ENCODE measurements around the gene RGS12. TPM values are rescaled to one million over a fixed set of nuclear protein-coding genes. Genes with fewer than 3 reads are reported as not detected.

The RGS12 gene
- polyA plus RNA-seq, 2 of the 4 experiments (the other 2 are of a cell fraction), result 7.4 to 8.9 TPM

DNA sequence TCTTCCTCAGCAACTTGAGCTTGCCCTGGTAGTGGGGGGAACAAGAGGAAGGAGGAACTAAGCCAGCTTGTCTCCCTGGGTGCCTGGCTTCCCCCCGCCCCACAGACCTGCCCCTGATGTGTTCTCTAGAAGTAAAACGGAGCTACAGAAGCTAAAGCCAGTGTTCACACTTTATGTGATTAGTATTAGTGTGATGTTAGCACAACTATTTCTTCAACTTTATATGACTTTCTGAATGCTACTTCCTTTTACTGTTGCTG lies 10.7 kb downstream of the RGS12 start (continued):
- TF ChIP-seq CHD4 (IDR thresholded peaks at IDR 0.05; ENCODE audit: borderline replicate concordance) (no peak), JUN (IDR thresholded peaks at IDR 0.05) (no peak)
- TF ChIP-seq, protein P1, sequence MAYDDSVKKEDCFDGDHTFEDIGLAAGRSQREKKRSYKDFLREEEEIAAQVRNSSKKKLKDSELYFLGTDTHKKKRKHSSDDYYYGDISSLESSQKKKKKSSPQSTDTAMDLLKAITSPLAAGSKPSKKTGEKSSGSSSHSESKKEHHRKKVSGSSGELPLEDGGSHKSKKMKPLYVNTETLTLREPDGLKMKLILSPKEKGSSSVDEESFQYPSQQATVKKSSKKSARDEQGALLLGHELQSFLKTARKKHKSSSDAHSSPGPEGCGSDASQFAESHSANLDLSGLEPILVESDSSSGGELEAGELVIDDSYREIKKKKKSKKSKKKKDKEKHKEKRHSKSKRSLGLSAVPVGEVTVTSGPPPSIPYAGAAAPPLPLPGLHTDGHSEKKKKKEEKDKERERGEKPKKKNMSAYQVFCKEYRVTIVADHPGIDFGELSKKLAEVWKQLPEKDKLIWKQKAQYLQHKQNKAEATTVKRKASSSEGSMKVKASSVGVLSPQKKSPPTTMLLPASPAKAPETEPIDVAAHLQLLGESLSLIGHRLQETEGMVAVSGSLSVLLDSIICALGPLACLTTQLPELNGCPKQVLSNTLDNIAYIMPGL (CRISPR knock-in tag; IDR thresholded peaks at IDR 0.05; ENCODE audit: borderline replicate concordance), result no peak

DNA sequence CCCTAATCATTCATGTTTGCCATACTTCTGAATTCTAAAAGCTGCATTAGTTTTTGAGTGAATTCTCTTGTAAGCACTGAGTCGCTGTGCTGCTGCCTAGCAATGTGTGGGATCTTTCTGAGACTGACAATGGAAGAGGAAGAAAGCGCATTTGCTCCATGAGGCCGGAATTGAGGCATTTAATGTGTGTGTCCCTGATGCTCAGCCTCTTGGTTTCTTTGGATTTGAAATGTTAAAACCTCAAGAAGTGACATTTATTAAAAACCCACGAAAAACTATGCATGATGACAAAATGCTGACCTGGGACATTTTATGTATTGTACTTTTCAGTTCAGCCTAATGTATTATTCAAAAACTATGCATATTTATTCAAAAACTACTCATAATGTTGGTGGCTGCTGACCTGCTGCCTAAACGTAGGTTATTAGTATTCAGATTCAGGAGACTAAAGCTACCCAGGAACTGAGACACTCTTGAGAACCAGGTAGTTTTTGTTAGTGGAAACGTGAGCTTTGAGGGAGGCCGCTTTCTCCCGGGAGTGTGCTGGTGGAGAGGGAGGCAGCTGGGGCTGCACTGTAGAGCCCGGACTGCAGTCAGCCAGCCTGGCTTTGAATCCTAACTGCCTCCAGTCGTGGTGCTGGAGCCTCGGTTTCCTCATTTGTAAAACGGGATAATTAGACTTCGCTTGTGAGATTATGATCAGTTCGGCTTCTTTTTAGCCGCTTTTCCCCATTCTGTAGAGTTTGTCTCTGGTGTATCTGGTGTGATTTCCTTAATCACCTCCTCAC lies 11.3 kb downstream of the RGS12 start:
- ATAC-seq, result no peak
- no peak overlapping the region for H3K4me3 ChIP-seq
- POLR2A ChIA-PET, result no interaction called here

GRCh38 chr4:3304831-3305609 lies 12.2 kb downstream of the RGS12 start:
- H3K4me2 ChIP-seq, result no peak overlapping the region

More for the DNA sequence above, 11.3 kb downstream of the RGS12 start:
- Histone ChIP-seq H3K27ac (no peak overlapping the region), H3K4me1 (peaks cover 7% of the 10 kb centered on the region; the same call in 1 of the 3 replicates), H3K9me3 (no peaks in the 10 kb centered on the region), H3K4me2 (no peak overlapping the region)
- WGBS (ENCODE audit: missing lambda C conversion rate), result 87% methylated on average over 15 of the region's 15 CpGs
- DNase-seq (ENCODE audit: low read depth in 1 of 2, low spot score in 1 of 2) (no peak), FAIRE-seq (no peak)
- CTCF ChIA-PET, result no interaction called here
- TF ChIP-seq NFE2L2 (conservative IDR thresholded peaks at IDR 0.05; ENCODE audit: low read length) (no peak), MAFK (IDR thresholded peaks at IDR 0.05; ENCODE audit: partially characterized antibody) (peak; percentile 73), HDAC2 (IDR thresholded peaks at IDR 0.05) (no peak)

More at GRCh38 chr4:3304831-3305609, 12.2 kb downstream of the RGS12 start:
- FAIRE-seq (no peak), DNase-seq (ENCODE audit: low read depth in 1 of 2, low spot score in 1 of 2) (no peak), ATAC-seq (no peak)
- no peak overlapping the region for H3K4me3 ChIP-seq
- 97% methylated on average over 14 of the region's 25 CpGs for WGBS (ENCODE audit: missing lambda C conversion rate)
- H3K9me3 ChIP-seq, result no peaks in the 10 kb centered on the region
- H3K4me1 ChIP-seq, result peaks cover 7% of the 10 kb centered on the region; the same call in 1 of the 3 replicates
- TF ChIP-seq JUN (IDR thresholded peaks at IDR 0.05) (no peak), USF2 (IDR thresholded peaks at IDR 0.05) (no peak), RNF2 (IDR thresholded peaks at IDR 0.05; ENCODE audit: borderline replicate concordance, low read depth) (no peak), HOXB5 (CRISPR knock-in tag; IDR thresholded peaks at IDR 0.05) (no peak), TP53 (CRISPR knock-in tag; IDR thresholded peaks at IDR 0.05) (no peak), FOSL2 (IDR thresholded peaks at IDR 0.05) (no peak), FOSL2 (CRISPR knock-in tag; IDR thresholded peaks at IDR 0.05) (no peak), RCOR1 (IDR thresholded peaks at IDR 0.05; ENCODE audit: low read depth, low read length) (no peak), SMC3 (IDR thresholded peaks at IDR 0.05) (no peak), NFE2L2 (conservative IDR thresholded peaks at IDR 0.05; ENCODE audit: low read length) (no peak), BHLHE40 (IDR thresholded peaks at IDR 0.05; ENCODE audit: low read depth, low read length) (no peak), NPAS2 (CRISPR knock-in tag; IDR thresholded peaks at IDR 0.05; ENCODE audit: borderline replicate concordance) (no peak), ZC3H11A (IDR thresholded peaks at IDR 0.05) (no peak), HOXA7 (CRISPR knock-in tag; IDR thresholded peaks at IDR 0.05) (no peak), CHD2 (IDR thresholded peaks at IDR 0.05; ENCODE audit: low read length, partially characterized antibody) (no peak), KDM1A (IDR thresholded peaks at IDR 0.05; ENCODE audit: low read depth) (no peak), ZSCAN20 (CRISPR knock-in tag; IDR thresholded peaks at IDR 0.05) (no peak)
- TF ChIP-seq, protein P1 (CRISPR knock-in tag; IDR thresholded peaks at IDR 0.05; ENCODE audit: borderline replicate concordance), result no peak
- H3K27ac ChIP-seq, result 0 out of 6 replicates have a peak overlapping the region, but pooled peaks of 1 of the 2 experiments have one; percentile 24
- POLR2A ChIA-PET, result no interaction called here
- CTCF ChIA-PET, result no interaction called here

Measured in A549 (cell line).